HG03520 (cell line): ENCODE results near the gene GINS2.

Experiments
- ATAC-seq: cut with Tn5 transposase; IDR thresholded peaks from one replicate; pipeline ENCODE4 v1.9.1; 2021; ENCODE audit warnings: mild to moderate bottlenecking, moderate library complexity; ENCODE audit not compliant: unreplicated experiment

The GINS2 gene

DNA sequence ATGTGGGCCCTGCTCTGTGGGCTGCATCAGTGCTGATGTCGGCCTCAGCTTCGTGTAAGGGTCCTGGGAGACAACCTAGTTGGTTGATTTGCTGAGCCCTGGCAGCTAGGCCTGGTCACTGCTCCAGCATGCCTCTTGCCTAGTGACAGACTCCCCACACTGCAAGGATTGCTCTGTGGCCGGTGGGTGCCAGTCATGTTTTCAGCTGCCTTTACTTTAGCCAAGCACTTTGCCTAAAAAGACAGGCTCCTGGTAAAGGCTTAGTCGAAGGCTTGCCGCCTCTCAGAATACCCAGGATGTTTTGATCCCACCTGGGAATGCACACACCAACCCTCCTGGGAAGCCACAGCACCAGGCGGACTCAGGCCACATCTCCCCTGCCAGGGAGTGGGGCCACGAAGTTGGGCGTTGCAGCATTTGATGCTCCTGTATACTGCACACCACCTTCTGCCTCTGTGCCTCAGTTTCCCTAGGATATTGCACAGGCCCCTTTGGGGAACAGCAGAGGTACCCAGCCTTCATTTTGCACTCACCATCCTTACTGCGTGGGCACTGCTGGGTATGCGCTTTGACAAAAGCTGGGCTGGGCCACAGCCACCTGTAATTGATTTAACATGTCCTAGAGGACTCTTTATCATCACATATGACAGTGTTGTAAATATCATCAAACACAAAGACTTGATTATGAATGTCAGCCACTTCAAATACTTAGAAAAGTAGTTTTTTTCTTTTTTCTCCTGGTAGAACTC is 19.9 kb downstream of the GINS2 start:
- ATAC-seq, result no peak

DNA sequence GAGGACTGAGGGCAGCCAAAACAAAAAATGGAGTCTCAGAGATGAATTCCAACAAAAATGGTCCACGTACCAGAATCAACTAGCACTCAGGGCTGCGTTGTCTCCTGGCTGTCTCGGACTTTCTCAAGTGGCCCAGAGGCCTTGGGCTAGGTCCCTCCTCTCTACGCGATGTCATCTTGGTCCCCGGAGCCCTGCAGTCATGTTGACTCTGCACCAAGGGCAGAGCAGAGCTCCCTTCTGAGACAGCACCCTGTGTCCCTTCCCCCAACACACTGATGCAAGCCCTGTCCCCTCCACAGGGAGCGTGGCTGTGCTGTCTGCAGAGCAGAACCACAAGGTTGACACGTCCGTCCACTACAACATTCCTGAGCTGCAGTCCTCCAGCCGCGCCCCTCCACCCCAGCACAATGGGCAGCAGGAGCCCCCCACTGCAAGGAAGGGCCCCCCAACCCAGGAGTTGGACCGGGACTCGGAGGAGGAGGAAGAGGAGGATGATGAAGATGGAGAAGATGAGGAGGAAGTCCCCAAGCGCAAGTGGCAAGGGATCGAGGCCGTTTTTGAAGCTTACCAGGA is 20.8 kb downstream of the GINS2 start:
- ATAC-seq, result no peak

DNA sequence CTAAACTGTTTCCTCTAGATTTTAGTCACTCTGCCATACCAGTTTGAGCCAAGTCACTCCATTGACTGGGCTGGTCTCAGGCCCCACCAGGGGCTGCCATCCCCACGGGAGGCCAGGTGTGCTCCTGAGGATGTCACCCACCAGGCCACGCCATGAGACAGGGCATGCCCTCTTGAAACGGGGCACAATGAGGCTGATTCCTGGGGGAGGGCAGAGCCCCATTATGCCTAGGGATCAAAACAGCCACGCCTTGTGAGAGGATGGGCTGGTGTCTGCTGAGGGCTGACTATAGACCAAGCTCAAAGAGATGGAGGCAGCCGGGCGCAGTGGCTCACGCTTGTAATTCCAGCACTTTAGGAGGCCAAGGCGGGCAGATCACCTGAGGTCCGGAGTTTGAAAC is 21.5 kb downstream of the GINS2 start:
- no peak for ATAC-seq

DNA sequence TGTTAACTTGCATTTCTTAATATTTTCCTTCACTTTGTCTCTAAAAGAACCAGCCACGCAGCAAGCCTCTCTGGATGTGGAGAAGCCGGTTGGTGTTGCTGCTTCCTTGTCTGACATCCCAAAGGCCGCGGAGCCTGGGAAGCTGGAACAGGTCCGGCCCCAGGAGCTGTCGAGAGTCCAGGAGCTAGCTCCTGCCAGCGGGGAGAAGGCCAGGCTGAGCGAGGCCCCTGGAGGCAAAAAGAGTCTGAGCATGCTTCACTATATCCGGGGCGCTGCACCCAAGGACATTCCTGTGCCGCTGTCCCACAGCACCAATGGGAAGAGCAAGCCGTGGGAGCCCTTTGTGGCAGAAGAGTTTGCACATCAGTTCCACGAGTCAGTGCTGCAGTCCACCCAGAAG is 22.8 kb downstream of the GINS2 start:
- no peak for ATAC-seq

DNA sequence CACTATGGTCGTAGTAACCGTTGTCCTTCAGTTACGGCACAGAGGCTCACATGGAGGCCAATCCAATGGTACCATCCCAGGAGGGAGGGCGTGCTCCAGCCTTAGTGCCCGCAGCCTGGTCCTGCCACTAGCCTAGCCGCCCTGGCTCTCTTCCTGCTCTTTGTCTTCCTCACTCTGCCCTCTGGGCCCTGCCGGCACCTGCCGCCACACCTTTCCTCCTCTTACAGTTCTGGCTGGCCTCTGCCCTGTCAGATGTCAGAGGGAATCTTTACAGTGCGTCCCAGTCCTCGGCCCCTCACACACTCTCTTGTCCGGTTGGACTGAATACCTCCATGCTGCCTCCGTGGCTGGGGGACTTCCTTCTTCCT is 23.4 kb downstream of the GINS2 start:
- ATAC-seq, result no peak

DNA sequence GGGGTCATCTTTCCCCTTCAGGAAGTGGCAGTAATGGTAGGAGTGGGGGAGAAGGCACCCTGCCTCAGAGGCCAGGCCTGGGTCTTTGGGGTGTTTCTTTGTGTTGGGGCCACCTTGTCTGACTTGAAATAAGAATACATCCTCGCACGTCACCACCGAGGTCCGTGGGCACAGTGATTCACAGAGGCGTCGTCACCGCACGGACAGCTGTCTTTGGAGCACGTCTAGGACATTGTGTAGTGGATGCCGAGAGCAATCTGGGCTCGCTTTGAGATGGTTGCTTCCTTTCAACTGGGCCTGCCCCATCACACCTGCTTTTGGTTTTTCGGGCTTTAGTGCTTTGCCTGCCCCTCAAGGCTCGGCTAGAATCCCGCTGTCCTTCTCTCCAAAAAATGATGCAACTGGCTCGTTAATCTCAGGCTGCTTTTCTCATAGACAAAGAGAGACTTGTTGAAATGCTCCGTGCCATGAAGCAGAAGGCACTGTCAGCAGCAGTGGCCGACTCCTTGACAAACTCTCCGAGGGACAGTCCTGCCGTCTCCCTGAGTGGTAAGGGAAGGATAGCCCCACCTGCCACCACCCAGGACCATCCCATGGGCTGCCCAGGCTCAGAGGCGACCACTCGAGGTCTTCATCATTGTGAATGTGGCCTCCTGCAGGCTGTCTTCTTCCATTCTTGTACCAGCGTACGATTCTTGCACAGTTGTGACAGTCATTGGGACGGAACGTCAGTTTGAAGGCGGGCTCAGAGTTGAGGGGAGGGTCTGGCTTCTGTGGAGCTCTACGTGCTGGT is 24.0 kb downstream of the GINS2 start:
- no peak for ATAC-seq

DNA sequence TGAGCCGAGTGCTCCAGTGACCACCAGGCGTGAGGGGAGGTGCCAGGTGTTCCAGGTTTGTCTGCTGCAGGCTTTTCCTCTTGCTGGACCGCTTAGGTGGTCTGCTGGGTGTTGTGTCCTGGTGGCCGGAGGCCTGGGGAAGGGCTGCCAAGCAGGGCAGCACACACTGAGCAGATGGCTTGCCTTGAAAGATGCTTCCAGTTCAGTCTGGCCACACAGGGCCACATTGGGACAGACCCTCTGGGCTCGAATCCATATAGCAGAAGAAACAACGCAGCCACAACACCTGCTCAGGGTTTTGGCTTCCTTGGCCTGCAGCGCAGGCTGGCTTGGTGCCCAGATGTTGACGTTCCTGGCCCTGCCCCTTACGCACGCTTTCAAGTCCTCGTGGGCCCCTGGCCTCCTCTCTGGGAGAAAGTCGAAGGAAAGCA is 24.8 kb downstream of the GINS2 start:
- no peak for ATAC-seq

DNA sequence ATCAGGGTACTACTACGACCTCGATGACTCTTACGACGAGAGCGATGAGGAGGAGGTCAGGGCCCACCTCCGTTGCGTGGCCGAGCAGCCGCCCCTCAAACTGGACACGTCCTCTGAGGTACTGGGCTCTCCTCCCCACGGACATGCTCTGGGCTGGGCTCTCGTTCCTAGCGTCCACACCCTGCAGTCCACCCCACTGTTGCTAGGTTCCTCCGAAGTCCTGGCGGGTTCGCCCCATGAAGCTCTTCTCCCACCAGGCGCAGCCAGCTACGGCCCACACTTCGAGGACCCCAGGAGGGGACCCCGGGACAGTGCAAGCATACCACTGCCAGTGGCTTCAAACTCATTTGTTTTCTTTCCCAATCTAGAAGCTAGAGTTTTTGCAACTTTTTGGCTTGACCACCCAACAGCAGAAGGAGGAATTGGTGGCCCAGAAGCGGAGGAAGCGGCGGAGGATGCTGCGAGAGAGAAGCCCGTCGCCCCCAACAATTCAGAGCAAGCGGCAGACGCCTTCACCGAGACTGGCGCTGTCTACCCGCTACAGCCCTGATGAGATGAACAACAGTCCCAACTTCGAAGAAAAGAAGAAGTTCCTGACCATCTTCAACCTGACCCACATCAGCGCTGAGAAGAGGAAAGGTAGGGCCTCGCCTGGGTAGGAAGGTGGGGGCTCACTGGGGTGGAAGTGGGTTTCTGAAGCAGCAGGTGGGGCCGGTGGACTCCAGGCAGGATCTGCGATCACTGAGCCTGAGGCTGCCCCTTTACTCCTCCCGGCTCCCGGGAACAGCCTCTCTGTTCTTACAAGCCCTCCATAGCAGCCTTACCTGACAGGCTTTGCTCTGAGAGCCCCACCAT is 25.6 kb downstream of the GINS2 start:
- ATAC-seq, result no peak

DNA sequence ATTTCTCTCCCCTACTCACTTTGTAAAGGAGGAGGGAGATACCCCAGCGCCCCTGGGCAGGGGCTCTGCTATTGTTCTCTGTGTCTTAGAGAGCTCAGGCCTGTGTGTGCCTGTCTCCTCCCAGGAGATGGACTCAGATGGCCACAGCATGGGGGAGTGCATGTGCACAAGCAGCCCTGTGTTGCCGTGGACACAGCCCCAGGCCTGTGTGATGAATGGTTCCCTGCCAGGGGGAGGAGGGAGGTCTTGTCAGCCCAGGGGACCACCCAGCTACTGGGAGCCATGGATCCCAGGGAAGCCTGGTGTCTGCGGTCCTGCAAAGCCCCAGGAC is 26.3 kb downstream of the GINS2 start:
- ATAC-seq, result no peak

DNA sequence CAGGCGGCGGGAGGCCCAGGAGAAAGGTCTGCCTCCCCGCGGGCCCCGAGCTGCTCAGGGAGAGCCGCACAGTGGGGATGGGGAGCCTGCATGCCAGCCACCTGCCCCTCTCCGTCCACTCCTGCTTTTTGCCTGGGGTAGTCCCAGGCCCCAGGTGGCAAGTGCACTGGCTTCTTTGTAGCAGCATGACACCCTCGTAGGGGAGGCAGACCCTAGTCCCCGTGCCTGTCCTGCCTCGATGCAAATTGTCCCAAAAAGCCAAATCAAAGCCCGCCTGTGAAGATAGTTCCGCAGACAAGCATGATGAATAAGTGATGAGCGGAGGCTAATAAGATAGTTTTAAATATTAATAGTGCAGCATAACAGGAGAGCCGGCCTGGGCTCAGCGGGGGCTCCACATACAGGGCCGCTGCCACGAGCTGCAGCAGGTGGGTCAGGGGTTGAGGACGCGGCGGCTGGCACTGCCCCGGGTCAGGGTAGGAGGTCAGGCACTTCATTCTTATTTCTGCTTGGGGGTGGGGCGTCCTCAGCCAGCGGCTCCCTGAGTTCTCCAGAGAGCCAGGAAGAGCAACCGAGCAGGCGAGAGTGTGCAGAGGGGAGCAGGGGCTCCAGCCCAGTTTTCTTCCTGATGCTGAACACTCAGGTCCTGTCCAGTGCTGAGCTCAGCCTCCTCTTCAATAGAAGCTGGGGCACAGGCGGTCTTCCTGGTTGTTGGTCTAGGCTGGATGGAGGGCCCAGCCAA is 26.8 kb downstream of the GINS2 start:
- ATAC-seq, result no peak

DNA sequence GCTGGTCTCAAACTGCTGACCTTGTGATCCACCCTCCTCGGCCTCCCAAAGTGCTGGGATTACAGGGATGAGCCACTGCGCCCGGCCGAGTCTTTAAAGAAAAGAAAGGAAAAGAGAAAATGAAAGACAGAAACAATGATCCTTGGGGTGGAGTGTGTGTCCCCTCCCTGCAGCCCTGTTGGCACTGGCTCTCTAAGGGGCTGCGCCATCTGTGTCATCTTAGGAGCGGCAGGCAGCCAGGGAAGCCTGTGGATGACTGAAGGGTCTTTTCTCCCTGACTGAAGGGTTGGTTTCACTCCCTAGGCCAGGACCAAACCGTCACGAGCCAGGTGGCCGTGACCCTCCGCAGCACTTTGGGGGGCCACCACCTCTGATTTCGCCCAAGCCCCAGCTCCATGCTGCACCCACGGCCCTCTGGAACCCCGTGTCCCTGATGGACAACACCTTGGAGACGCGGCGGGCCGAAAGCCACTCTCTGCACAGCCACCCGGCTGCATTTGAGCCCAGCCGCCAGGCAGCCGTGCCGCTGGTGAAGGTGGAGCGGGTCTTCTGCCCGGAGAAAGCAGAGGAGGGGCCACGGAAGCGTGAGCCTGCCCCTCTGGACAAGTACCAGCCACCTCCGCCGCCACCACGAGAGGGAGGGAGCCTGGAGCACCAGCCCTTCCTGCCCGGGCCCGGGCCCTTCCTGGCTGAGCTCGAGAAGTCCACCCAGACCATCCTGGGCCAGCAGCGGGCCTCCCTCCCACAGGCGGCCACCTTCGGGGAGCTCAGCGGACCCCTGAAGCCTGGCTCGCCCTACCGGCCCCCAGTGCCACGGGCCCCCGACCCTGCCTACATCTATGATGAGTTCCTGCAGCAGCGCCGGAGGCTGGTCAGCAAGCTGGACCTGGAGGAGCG is 27.7 kb downstream of the GINS2 start:
- ATAC-seq, result no peak

DNA sequence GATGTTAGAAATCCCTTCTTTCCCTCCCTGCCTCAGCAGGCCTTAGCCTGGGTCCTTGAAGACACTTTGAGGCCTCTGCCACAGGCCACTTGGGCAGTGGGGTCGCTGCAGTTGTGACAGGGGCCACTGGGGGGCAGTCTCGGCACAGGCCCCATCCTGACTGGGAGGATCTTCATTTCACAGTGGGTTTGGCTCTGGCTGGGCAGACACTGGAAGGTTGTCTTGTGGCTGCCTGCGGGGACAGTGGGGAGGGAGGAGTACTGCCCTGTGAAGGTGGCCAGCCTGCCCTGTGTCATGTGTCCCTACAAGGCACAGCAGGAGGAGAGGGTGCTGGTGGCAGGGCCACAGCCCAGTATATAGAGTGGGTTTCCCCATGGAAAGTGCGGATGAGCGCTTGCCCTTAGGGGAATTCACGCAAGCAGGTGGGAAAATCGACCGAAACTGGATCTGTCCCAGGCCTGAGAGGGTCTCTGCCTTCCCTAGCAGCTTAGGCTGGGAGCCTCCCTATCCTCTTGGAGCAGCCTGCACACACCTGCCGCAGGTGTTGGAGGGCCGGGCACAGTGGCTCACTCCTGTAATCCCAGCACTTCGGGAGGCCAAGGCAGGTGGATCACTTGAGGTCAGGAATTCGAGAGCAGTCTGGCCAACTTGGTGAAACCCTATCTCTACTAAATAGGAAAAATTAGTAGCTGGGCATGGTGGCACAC is 28.8 kb downstream of the GINS2 start:
- no peak for ATAC-seq

DNA sequence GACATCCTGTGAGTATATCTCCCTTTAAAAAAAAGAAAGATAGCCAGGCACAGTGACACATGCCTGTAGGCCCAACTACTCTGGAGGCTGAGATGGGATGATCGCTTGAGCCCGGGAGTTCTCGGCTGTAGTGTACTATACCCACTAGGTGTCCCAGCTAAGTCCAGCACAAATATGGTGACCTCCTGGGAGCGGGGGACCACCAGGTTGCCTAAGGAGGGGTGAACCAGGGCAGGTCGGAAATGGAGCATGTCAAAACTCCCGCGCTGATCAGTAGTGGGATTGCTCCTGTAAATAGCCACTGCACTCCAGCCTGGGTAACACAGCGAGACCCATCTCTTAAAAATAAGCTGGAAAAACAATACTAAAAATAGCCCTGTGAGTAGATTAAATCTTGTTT is 29.4 kb downstream of the GINS2 start:
- ATAC-seq, result no peak

DNA sequence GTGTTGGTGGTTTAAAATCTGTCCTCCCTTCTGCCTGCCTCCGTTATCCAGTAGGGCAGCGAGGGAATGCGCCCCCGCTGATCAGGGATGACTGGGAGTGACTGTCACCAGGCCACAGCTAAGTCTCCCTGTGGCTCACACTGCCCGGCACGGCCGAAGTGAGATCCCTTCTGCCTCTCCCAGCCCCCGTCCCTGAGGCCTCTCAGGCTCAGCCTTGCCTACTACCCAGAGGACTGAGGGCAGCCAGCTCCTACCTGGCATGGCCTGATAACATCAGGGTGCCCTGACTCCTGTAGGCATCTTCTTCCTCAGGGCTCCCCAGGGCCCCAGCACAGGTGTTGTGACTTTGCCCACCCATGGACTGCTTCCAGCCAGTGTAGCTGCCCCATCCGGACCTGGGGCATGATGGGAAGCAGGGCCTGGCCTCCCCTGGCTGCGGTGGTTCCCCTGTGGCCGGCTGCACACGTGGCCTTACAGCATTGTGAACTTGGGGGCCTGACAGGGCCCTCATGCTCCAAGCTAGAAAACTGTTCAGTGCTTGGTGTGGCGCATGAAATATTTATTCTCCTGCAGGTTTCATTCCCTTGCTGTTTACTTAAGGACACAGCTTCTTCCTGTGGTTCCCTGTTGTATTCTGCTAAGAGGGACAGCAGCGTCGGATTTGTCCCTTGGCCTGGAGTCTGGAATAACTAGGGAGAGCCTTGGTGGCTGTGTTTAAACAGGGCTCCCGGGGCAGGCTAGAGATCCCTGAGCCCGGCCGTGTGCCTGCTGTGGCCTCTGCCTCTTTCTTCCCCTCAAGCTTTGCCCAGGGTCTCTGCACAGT is 30.0 kb downstream of the GINS2 start:
- ATAC-seq, result no peak

DNA sequence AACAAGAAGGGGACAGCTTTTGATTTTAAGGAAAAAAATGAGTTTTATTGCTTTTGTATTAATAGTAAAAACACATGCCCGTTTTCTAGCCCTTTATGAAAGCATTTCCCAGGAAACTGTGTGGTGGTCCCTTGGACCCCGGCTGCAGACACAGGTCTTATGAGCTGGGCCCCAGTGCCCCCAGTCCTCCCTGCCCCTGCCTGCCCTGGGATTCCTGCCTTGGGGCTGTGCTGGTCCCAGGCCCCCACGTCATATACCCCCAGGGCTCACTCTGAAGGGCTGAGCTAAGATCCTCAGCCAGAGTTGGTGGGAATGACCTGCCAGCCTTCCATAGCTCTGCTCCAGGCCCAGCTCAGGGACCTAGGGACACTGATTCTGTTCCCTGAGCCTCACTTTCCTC is 30.8 kb downstream of the GINS2 start:
- ATAC-seq, result no peak

DNA sequence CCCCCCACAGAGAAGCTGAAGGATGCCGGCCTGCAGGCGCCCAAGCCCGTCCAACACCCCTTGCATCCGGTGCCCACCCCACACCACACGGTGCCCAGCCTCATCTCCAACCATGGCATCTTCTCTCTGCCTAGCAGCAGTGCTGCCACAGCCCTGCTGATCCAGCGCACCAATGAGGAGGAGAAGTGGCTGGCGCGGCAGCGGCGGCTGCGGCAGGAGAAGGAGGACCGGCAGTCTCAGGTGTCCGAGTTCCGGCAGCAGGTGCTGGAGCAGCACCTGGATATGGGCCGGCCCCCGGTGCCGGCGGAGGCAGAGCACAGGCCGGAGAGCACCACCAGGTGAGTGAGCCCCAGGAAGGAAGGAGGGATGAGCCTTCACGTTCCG is 31.5 kb downstream of the GINS2 start:
- no peak for ATAC-seq

DNA sequence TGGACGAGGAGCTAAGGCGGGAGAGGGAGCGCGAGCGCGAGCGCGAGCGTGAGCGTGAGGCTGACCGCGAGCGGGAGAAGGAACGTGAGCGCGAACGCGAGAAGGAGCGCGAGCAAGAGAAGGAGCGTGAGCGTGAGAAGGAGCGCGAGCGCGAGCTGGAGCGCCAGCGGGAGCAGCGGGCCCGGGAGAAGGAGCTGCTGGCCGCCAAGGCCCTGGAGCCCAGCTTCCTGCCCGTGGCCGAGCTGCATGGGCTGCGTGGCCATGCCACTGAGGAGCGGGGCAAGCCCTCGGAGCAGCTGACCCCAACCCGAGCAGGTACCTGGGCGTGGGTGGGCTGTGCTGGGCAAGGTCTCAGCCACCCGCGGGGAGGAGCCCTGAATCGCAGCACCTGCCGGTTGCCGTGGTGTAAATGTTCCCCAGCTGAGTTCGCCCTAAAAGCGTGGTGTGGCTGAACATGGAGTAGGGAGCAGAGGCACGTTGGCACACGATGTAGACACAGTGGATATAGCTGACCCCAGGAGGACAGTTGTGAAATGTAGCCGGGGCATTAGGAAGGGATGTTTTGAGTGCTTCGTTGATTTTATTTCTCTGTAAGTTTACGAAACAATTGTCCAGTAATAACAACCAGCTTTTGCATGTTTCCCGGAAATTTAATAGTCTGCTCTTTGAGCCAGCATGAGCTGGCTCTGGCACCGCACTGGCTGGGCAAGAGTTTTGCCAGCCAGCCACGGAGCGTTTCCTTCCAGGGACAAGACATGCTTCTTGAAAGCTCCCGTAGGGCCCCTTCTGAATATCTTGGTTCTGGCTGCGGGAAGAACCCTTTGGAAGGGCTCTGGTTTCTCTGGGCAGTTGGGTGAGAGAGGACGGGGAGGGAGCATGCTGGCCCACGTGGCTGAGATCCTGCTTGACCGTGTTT is 32.1 kb downstream of the GINS2 start:
- no peak for ATAC-seq
